VCaP (cell line): ENCODE data around the gene KRT32.

Source experiments
- H3K27ac ChIP-seq: fragments of 450-650 bp; 2 replicates; pipeline ENCODE4 v1.5.1; 2017
- TF ChIP-seq, protein P1 (sequence below): fragments of 450-650 bp; conservative IDR thresholded peaks from 2 replicates; pipeline ENCODE4 v1.5.1; 2017; ENCODE audit warnings: mild to moderate bottlenecking, moderate library complexity

KRT32 gene

DNA sequence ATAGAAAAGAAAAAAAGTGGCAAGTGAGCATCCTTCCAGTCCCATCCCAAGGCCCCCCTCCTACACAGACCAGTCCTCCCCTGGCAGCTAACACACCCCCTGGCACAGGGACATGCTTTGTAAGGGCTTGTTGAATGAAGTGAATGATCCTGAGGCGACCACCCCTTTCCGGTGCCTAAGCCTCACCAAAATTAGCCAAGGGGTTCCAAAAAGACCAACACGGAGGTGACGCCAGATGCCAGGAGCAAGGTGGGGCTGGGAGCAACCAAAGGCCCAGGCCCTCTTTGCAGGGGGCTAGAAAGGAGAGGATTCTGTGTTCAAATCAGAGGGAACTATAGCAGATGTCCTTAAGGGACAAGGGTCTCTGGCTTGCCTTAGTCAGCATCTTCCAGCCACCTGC is 8.2 kb upstream of the KRT32 start:
- no peak overlapping the region for H3K27ac ChIP-seq
- TF ChIP-seq, protein P1, sequence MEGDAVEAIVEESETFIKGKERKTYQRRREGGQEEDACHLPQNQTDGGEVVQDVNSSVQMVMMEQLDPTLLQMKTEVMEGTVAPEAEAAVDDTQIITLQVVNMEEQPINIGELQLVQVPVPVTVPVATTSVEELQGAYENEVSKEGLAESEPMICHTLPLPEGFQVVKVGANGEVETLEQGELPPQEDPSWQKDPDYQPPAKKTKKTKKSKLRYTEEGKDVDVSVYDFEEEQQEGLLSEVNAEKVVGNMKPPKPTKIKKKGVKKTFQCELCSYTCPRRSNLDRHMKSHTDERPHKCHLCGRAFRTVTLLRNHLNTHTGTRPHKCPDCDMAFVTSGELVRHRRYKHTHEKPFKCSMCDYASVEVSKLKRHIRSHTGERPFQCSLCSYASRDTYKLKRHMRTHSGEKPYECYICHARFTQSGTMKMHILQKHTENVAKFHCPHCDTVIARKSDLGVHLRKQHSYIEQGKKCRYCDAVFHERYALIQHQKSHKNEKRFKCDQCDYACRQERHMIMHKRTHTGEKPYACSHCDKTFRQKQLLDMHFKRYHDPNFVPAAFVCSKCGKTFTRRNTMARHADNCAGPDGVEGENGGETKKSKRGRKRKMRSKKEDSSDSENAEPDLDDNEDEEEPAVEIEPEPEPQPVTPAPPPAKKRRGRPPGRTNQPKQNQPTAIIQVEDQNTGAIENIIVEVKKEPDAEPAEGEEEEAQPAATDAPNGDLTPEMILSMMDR, result no peak

DNA sequence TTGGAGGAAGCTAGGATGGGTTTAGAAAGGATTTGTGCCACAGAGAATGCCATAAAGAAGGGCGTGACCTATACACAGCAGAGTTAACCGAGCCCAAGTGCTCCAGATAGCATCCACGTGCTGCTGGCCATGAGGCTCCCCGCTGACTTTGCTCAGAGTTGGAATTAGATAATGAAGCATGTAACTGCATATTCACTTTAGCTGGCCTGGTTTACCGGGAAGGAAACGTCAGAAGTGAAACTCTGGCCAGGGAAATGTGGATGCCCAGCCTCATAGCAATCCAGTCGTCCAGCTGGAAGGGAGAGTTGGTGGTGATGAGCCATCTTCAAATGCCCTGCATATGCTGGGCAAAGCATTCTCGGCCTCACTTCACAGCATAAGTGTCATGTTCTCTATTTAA is 7.7 kb upstream of the KRT32 start:
- TF ChIP-seq, protein P1, result no peak

DNA sequence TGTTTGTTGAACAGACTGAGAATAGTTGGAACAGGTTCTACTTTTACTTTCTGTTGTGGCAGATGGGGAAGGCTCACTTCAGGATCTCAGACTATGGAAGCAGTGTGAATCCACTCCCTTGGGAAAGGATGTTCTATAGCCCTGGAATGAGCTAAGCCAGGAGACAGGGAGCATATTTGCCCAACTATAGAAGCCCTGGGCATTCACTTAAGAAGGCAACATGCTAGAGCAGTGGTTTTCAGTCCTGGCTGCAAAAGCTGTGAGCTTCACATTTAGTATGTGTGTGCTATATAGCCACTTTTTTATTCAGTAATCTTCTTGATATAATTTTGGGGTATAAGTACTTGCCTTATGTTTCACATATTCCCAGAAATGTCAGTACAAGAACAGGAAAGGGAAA is 1.2 kb upstream of the KRT32 start:
- TF ChIP-seq, protein P1, result no peak
- no peak overlapping the region for H3K27ac ChIP-seq

More for the DNA sequence above, 7.7 kb upstream of the KRT32 start:
- no peak overlapping the region for H3K27ac ChIP-seq

DNA sequence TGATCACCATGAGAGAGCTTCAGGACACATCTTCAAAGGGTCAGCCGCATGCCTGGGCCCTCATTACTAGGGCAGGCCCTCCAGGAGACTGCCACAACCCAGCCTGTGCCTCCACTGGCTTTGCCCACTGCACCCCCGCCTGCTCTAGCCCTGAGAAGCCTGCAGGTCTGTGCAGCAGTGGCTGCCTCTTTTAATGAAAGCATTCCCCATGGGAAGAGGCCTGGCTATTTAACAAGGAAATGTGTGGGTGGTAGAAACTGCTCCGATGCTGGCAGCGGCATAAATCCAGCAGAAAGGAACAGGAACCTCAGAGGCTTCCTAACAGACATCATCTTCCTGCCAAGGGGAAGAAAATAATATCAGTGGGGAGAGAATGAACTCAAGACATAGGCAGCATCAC is 375 bp upstream of the KRT32 start:
- TF ChIP-seq, protein P1, result no peak
- H3K27ac ChIP-seq, result no peak overlapping the region

DNA sequence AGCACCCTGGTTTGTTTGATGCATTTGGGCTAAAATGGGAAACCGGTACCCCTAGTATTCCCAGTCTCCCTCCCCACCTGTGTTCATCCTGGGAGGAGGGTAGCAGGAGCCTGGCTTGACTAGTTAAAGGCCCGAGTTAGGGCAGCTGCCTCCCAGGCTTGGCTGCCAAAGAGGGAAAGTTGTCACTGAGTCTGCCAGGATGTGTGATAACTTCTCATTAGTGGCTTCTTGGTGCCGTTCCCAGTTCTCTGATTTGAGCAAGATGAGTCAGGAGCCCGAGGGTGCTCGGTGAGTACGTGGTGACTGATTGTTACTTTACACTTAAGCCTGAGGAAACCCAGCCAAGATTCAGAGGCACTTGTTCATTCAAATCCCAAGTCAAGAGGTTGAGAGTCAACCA is 2.5 kb downstream of the KRT32 start:
- no peak overlapping the region for H3K27ac ChIP-seq
- TF ChIP-seq, protein P1, result no peak

DNA sequence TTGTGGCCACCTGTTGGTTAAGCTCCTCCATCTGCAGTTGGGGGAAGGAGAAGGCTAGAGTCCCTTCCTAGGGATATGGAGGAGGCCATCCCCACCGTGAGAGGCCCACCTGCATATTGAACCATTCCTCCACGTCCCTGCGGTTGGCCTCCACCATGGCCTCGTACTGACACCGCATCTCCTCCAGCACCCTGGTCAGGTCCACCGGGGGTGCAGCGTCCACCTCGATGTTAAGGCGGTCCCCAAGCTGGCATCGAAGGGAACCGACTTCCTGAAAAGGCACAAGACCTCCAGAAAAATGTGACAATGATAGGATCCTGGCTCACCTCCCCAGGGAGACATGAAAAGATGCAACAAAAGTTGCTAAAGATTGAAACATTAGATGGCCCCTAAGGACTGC is 3.0 kb downstream of the KRT32 start:
- H3K27ac ChIP-seq, result no peak overlapping the region

DNA sequence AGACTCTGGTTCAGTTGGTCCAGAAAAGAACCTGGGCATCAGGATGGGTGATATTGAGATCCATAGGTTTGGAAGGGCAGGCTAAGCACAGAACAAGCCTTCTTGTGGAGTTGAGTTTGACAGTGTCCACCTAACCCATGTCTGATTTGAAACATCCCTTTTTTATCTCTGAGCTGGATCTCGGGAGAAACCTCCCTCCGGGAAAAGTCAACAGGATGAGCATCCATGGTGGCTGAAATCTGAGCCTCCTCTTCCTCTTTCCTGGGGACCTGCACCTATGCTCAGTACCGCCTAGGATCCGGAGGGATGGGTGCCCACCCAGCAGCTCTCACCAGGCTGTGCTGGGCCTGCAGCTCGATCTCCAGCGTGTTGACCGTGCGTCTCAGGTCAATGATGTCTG is 3.4 kb downstream of the KRT32 start:
- TF ChIP-seq, protein P1, result no peak
- H3K27ac ChIP-seq, result no peak overlapping the region

More for the DNA sequence above, 3.0 kb downstream of the KRT32 start:
- TF ChIP-seq, protein P1, result no peak

DNA sequence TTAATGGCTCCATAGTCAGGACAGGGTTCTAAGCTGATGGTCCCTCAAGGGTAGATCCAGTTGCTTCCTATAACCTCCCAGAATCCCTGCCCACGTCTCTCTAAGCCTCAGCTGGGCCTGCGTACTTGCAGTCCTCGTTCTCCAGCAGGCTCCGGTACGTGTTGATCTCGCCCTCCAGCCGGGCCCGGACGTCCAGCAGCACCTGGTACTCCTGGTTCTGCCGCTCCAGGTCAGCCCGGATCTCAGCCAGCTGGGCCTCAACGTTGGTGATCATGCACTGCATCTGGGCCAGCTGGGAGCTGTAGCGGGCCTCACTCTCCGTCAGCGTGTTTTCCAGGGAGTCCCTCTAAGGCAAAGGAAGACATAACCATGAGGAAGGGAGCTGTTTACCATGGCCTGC is 4.5 kb downstream of the KRT32 start:
- TF ChIP-seq, protein P1, result no peak
- H3K27ac ChIP-seq, result no peak overlapping the region
